ENCODE data around the gene PNN. TPM values are rescaled to one million over a fixed set of nuclear protein-coding genes. Genes with fewer than 3 reads are reported as not detected.
A peak's percentile ranks its signal among the peaks of the same experiment; 100 is the strongest.
"Not testable (repeated sequence)": the region's sequence is repeated elsewhere in the genome, so short reads cannot be mapped to it uniquely, and the experiment has no call there.

PNN gene
- total RNA-seq, 1 experiment from 2014 or later, result 98.1 TPM

DNA sequence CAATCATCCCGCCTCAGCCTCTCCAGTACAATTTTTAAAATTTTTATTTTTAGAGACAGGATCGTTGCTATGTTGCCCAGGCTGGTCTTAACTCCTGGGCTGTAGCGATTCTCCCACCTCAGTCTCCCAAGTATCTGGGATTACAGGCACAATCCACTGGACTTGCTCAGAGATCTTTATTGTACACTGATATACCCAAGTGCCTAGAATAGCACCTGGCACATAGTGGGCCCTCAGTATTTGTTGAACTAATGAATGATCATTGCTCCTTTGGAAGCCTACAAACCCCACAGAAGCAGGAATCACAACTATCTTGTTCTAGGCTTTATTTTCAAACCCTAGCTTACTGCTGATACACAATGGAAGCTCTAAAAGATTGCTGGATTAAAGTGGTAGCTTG lies 1.9 kb upstream of the PNN start:
- H3K4me3 ChIP-seq, result no peak overlapping the region
- no peaks in the 10 kb centered on the region for H3K9me3 ChIP-seq (replicated peaks)
- peaks cover 15% of the 10 kb centered on the region; the same call in 1 of the 2 replicates for H3K4me1 ChIP-seq
- H3K27me3 ChIP-seq, result no peaks in the 10 kb centered on the region
- no peak overlapping the region for H3K27ac ChIP-seq
- DNase-seq, result no peak
- peaks cover 25% of the 10 kb centered on the region for H3K36me3 ChIP-seq

DNA sequence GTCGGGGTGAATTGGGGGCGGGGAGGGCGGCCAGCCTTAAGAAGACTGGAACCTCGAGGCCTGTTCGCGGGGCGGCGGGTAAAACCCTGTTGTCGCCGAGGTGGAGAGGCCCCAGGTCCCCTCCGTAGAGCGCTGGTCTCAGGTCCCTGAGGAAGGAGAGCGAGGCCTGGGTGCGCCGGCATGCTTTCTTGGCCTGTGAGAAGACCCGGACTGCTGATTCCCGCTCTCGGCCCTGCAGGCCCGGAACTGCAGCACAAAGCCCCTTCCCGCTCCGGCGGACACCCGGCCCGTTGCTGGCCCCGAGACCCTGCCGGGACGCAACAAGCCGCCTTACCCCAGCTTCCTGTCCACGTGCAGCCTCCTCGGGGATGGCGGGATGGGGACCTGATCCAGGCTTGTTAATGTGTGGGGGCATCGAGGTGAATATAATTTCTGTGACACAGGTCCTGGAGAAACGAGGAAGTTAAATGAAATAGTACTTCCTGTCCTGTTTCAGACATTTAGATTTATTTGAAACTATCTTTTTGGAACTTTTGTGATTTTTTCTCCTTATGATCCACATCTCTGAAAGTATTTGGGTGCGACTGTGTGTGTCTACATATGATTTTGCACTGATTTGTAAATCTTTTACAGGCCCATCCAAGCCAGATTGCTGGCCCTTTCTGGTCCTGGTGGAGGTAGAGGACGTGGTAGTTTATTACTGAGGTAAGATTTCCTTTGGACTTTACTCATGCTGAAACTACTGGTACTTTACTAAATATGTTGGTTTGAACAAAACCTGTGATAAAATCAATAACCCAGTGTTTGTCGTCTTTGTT lies 600 bp downstream of the PNN start:
- H3K4me3 ChIP-seq, result peak overlapping the region; percentile 83
- peaks cover 47% of the 10 kb centered on the region for H3K36me3 ChIP-seq
- peaks cover 8% of the 10 kb centered on the region; the same call in 1 of the 2 replicates for H3K4me1 ChIP-seq
- peak; percentile 65 to 69 for DNase-seq
- H3K27me3 ChIP-seq, result no peaks in the 10 kb centered on the region
- H3K9me3 ChIP-seq (replicated peaks), result no peaks in the 10 kb centered on the region
- H3K27ac ChIP-seq, result peak overlapping the region; percentile 92

DNA sequence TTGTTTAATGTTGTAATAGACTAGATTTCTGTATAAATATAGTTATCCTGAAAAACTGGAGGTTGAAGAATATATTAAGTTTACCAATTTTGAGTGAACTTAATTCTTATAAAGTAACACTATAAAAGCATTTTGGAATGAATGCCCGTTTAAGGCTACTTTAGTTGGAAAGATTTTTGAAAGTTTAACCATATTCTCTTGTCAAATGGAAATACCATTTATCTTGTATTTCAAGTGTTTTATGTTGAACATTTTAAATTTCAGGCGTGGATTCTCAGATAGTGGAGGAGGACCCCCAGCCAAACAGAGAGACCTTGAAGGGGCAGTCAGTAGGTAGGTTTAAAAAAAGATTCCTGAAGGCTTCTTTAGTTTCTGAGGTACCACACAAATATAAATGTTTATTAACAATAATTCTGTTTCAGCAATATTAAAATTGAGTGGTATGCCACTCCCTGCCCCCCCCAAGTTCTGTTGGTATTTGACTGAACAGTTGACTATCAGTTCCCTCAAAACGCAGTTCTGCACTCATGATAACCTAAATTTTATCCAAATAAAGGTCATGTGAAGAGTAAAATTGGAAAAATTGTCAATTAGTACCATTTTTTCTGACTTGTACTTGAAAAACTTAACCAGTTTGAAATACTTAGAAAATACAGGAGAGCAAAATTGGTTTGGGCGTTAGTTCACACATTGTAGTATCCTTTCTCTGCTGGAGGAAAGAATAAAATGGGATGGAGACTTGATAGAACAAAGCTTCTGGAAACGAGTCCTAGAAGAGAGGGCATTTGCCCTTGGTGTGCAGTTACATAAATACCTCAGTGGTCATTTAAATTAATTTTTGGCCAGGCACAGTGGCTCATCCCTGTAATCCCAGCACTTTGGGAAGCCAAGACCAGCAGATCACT lies 1.5 kb downstream of the PNN start:
- Histone ChIP-seq H3K9me3 (replicated peaks) (no peaks in the 10 kb centered on the region), H3K4me1 (0 out of 2 replicates have a peak, but pooled peaks cover 4% of the 10 kb centered on the region), H3K27me3 (no peaks in the 10 kb centered on the region), H3K36me3 (peaks cover 56% of the 10 kb centered on the region), H3K4me3 (peak overlapping the region; percentile 83), H3K27ac (peak overlapping the region; percentile 92)
- no peak for DNase-seq

DNA sequence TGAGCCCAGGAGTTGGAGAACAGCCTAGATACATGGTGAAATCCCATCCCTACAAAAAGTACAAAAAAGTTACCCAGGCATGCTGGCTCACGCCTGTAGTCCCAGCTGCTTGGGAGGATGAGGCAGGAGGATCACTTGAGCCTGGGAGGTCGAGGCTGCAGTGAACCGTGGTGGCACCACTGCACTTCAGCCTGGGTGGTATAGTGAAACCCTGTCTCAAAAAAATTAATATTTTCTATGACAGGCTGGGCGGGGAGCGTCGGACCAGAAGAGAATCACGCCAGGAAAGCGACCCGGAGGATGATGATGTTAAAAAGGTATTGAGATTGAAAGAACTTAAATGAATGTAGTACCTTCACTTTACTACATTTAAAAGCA lies 2.1 kb downstream of the PNN start:
- Histone ChIP-seq H3K4me3 (no peak overlapping the region), H3K4me1 (0 out of 2 replicates have a peak, but pooled peaks cover 4% of the 10 kb centered on the region), H3K27ac (no peak overlapping the region), H3K9me3 (replicated peaks) (no peaks in the 10 kb centered on the region), H3K36me3 (peaks cover 62% of the 10 kb centered on the region), H3K27me3 (no peaks in the 10 kb centered on the region)
- no peak for DNase-seq

DNA sequence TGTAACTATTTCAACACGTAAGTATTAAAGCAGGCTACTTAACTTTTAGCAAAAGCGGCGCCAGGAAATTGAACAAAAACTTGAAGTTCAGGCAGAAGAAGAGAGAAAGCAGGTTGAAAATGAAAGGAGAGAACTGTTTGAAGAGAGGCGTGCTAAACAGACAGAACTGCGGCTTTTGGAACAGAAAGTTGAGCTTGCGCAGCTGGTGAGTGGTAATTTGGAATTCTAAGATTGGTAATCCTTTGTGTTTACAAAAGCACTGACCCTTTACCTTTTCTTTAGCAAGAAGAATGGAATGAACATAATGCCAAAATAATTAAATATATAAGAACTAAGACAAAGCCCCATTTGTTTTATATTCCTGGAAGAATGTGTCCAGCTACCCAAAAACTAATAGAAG lies 4.0 kb downstream of the PNN start:
- peaks cover 81% of the 10 kb centered on the region for H3K36me3 ChIP-seq
- no peaks in the 10 kb centered on the region for H3K9me3 ChIP-seq (replicated peaks)
- no peak overlapping the region for H3K4me3 ChIP-seq
- H3K27ac ChIP-seq, result no peak overlapping the region
- H3K27me3 ChIP-seq, result no peaks in the 10 kb centered on the region
- 0 out of 2 replicates have a peak, but pooled peaks cover 4% of the 10 kb centered on the region for H3K4me1 ChIP-seq
- DNase-seq, result no peak

DNA sequence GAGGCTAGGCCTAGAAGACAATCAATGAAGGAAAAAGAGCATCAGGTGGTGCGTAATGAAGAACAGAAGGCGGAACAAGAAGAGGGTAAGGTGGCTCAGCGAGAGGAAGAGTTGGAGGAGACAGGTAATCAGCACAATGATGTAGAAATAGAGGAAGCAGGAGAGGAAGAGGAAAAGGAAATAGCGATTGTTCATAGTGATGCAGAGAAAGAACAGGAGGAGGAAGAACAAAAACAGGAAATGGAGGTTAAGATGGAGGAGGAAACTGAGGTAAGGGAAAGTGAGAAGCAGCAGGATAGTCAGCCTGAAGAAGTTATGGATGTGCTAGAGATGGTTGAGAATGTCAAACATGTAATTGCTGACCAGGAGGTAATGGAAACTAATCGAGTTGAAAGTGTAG lies 5.5 kb downstream of the PNN start:
- Histone ChIP-seq H3K27me3 (no peaks in the 10 kb centered on the region), H3K4me3 (no peak overlapping the region), H3K9me3 (replicated peaks) (no peaks in the 10 kb centered on the region), H3K36me3 (peaks cover 92% of the 10 kb centered on the region), H3K27ac (no peak overlapping the region), H3K4me1 (0 out of 2 replicates have a peak, but pooled peaks cover 4% of the 10 kb centered on the region)
- no peak for DNase-seq

DNA sequence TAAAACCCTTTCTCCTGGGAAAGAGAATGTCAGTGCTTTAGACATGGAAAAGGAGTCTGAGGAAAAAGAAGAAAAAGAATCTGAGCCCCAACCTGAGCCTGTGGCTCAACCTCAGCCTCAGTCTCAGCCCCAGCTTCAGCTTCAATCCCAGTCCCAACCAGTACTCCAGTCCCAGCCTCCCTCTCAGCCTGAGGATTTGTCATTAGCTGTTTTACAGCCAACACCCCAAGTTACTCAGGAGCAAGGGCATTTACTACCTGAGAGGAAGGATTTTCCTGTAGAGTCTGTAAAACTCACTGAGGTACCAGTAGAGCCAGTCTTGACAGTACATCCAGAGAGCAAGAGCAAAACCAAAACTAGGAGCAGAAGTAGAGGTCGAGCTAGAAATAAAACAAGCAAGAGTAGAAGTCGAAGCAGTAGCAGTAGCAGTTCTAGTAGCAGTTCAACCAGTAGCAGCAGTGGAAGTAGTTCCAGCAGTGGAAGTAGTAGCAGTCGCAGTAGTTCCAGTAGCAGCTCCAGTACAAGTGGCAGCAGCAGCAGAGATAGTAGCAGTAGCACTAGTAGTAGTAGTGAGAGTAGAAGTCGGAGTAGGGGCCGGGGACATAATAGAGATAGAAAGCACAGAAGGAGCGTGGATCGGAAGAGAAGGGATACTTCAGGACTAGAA lies 6.1 kb downstream of the PNN start:
- H3K36me3 ChIP-seq, result peaks cover 88% of the 10 kb centered on the region
- no peak overlapping the region for H3K4me3 ChIP-seq
- 0 out of 2 replicates have a peak, but pooled peaks cover 4% of the 10 kb centered on the region for H3K4me1 ChIP-seq

DNA sequence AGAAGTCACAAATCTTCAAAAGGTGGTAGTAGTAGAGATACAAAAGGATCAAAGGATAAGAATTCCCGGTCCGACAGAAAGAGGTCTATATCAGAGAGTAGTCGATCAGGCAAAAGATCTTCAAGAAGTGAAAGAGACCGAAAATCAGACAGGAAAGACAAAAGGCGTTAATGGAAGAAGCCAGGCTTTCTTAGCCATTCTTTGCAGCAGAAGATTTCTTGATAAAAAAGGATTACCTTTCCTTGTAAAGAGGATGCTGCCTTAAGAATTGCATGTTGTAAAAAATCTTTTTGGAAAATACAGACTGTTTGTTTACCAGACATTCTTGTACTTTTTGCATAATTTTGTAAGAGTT lies 6.6 kb downstream of the PNN start:
- peaks cover 83% of the 10 kb centered on the region for H3K36me3 ChIP-seq
- no peaks in the 10 kb centered on the region for H3K9me3 ChIP-seq (replicated peaks)
- H3K27me3 ChIP-seq, result no peaks in the 10 kb centered on the region
- H3K4me1 ChIP-seq, result no peaks in the 10 kb centered on the region
- no peak overlapping the region for H3K4me3 ChIP-seq
- DNase-seq, result no peak
- H3K27ac ChIP-seq, result no peak overlapping the region

More for the DNA sequence above, 6.1 kb downstream of the PNN start:
- no peaks in the 10 kb centered on the region for H3K9me3 ChIP-seq (replicated peaks)
- no peak for DNase-seq
- H3K27me3 ChIP-seq, result no peaks in the 10 kb centered on the region
- H3K27ac ChIP-seq, result no peak overlapping the region

DNA sequence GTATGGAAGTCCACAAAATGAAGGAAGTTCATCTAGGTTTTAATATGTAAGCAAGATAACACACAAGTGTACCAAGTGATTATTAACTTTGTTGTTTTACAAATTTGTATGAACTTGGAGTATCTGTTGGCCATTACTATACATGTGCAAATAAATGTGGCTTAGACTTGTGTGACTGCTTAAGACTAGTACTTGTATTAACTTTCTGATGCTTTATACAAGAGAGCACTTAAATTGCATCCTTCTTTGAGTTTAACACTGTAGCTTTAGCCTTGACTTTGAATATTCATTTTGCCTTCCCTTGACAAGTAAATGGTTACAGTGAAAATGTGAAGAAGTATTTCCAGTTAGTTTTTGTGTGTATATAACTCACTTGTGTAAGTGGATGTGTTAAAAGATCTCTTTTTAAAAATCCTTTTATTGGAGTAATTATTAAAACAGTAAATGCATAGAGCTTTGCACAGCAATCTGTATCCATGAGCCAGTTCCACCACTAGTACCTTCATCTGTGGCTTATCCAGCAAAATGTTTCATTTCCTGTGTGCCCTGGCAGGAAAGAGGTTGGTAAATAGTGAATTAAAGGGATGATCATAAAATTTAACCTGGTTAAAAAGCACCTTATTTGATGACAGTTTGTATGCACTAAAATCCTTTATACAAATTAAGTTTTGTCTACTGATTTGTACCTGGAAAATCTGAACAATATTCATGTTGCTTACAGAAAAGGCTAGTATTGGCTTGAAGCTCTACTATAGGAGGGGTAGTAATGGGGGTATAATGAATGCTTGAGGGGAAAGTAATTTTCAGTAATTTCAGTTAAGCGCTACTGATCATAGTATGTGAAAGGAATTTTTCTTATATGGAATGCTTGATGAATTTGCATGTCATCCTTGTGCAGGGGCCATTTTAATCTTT lies 8.0 kb downstream of the PNN start:
- Histone ChIP-seq H3K27me3 (no peaks in the 10 kb centered on the region), H3K4me3 (no peak overlapping the region), H3K4me1 (no peaks in the 10 kb centered on the region), H3K36me3 (peaks cover 69% of the 10 kb centered on the region), H3K27ac (no peak overlapping the region), H3K9me3 (replicated peaks) (no peaks in the 10 kb centered on the region)
- DNase-seq, result no peak

DNA sequence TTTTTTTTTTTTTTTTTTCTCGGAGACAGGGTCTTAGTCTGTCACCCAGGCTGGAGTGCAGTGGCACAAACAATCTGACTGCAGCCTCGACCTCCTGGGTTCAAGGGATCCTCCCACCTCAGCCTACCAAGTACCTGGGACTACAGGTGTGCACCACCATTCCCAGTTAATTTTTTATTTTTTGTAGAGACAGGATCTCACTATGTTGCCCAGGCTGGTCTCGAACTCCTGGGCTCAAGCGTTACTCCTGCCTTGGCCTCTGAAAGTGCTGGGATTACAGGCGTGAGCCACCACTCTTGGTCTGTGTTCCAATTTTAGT lies 8.6 kb downstream of the PNN start:
- H3K36me3 ChIP-seq, result peaks cover 65% of the 10 kb centered on the region
- H3K9me3 ChIP-seq (replicated peaks); DNase-seq; H3K27ac ChIP-seq; H3K27me3 ChIP-seq; H3K4me3 ChIP-seq; H3K4me1 ChIP-seq: not testable (repeated sequence)

DNA sequence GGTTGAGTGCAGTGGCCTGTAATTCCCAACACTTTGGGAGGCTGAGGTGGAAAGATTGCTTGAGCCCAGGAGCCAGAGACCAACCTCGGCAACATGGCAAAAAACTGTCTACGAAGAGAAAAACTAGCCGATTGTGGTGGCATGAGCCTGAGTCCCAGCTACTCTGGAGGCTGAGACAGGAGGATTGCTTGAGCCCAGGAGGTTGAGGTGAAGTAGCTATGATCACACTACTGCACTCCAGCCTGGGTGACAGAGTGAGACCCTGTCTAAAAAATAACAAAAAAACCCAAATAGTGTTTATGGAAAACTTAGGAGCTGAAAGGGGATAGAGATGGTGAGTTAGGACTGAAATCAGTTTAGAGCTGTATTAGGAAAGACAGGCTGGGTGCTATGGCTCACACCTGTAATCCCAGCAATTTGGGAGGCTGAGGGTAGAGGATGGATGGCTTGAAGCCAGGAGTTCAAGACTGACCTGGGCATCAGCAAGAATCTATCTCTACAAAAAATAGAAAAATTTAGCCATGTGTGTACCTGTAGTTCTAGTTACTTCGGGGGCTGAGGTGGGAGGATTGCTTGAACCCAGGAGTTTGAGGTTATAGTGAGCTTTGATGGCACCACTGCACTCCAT lies 9.7 kb downstream of the PNN start:
- no peak for DNase-seq
- Histone ChIP-seq H3K36me3 (peaks cover 54% of the 10 kb centered on the region), H3K27me3 (no peaks in the 10 kb centered on the region)

DNA sequence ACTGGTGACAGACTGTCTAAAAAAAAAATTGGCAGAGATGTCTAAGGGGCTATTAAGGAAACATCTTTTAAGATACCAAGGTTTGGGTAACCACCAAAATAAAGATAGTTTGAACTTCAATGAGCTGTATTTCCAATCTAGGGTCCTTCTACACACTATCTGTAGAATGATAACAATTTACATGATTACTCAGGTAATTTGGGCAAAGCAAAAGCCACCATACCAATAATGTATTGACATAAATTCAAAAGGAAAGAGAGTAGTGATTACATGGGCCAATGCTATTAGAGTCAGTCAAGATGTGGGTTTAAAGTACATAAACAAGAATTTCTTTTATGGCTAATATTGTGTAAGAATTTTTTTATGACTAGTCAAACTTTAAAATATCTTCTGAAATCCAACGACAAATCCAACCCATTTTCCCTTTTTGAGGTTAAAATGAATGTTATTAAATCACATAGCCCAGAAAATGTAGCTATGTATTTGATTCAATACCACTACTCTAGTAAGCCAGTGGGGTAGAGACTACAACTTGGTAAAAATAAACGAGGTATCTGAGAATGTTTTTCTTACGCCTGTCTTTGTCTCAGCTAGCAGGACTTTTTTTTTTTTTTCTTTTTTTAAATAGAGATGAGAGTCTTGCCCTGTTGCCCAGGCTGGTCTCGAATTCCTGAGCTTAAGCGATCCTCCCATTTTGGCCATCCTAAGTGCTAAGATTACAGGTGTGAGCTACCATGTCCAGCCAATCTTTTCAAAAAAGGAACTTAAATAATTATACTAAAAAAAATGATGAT lies 10.4 kb downstream of the PNN start:
- no peak overlapping the region for H3K4me3 ChIP-seq
- no peaks in the 10 kb centered on the region for H3K27me3 ChIP-seq
- DNase-seq, result no peak
- H3K9me3 ChIP-seq (replicated peaks), result no peaks in the 10 kb centered on the region
- H3K27ac ChIP-seq, result no peak overlapping the region
- H3K36me3 ChIP-seq, result peaks cover 47% of the 10 kb centered on the region
- no peaks in the 10 kb centered on the region for H3K4me1 ChIP-seq

More for the DNA sequence above, 9.7 kb downstream of the PNN start:
- Histone ChIP-seq H3K4me1 (no peaks in the 10 kb centered on the region), H3K9me3 (replicated peaks) (no peaks in the 10 kb centered on the region), H3K4me3 (no peak overlapping the region), H3K27ac (no peak overlapping the region)

DNA sequence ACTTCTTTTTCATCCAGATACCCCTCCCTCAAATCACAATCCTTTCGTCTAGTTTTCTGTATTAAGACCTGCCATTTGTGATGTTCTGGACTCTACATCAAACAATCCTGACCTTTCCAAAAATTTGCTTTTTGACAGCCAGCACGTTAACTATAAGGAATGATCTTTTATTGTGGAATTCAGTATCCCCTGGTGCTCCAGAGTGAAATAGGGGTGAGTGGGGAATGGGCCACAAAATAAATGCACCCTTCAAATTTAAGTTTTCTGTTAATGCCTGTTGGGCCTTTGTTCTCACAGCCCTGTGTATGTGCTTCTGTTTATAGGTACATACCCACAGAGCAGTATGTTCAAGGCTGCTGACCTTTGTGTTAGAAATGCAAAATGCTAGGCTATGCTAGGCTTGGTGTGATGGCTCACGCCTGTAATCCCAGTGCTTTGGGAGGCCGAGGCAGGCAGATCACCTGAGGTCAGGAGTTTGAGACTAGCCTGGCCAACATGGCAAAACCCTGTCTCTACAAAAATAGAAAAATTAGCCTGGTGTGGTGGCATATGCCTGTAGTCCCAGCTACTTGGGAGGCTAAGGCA lies 12.0 kb downstream of the PNN start:
- Histone ChIP-seq H3K4me1 (no peaks in the 10 kb centered on the region), H3K4me3 (no peak overlapping the region), H3K27me3 (no peaks in the 10 kb centered on the region), H3K36me3 (peaks cover 31% of the 10 kb centered on the region), H3K27ac (no peak overlapping the region), H3K9me3 (replicated peaks) (no peaks in the 10 kb centered on the region)
- no peak for DNase-seq

Measured in SJCRH30 (cell line).